ENCODE results near the gene OXT. TPM values are rescaled to one million over a fixed set of nuclear protein-coding genes. Genes with fewer than 3 reads are reported as not detected.
"Not testable (repeated sequence)": the region's sequence is repeated elsewhere in the genome, so short reads cannot be mapped to it uniquely, and the experiment has no call there.

Gene OXT
- total and polyA plus RNA-seq, 8 donors, result 0.38 TPM; not detected in 7

DNA sequence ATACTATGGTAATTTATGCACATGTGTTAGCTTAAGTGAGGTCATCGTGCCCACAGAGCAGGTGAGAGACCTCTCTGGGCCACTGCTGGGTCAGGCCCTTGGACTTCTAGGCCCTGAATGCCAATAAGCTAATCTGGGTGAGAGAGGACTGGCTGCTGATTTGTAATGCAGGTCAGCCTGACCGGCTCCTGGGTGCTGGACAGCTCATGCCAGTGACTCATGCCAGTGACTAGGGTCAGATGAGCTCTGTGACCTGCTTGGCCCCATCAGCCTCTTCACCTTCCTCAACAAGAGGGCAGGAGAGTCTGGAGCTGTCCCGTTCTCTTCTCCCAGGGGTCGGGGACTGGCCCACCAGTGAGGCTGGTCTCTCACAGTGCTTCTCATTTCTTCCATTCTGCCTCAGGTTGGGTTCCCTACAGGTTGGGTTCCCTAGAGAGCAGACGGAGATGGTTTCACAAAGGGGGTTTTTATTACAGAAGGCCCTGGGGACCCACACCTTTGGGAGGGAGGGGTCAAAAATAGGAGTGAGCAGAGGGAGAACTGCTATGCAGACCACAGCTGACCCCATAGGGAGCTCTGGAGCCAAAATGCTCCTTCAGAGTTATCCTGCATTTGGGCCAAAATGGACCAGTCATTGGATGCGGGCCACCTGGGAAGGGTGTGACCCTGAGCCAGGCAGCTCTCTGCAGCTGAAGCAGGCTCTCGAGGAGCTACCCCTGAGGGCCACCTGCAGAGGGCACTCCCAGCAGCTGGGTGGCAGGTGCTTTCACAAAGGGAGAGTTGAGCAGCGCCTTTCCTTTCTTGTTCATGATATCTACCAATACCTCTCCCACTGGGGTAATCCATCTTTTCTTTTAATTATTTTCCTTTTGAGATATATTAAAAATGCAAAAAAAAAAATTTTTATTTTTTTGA lies 2.2 kb upstream of the OXT start:
- ATAC-seq, result peak in 3 of 4 donors; percentile 34 to 56 (median 48)
- H3K36me3 ChIP-seq, result no peaks in the 10 kb centered on the region
- no peaks in the 10 kb centered on the region for H3K9me3 ChIP-seq
- WGBS, 2 donors, result 73 to 83% methylated on average over 8 of the region's 8 CpGs
- no peak for DNase-seq
- FAIRE-seq, result no peak
- intact Hi-C loops (cut with DNase I), result no loop called here
- H3K4me1 ChIP-seq, result no peaks in the 10 kb centered on the region
- no peak overlapping the region for H3K4me3 ChIP-seq
- H3K27ac ChIP-seq, result no peak overlapping the region
- H3K27me3 ChIP-seq, result no peaks in the 10 kb centered on the region
- TF ChIP-seq CTCF (IDR thresholded peaks at IDR 0.05), result no peak

DNA sequence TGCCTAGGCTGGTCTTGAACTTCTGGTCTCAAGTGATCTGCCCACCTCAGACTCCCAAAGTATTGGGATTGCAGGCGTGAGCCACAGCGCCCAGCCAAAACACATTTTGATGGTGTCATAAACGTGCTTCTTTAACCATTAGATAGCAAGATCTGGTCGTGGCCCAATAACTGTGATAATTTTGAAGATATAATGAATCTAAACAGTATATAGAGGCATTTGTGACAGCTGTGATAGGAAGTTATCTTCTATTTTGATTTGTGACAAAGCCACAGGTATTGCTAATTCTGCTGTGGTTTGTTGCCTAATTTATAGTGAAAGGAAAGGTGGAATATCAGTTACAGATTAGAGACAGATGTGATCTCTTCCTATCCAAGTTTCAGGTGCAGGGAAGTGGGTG lies 695 bp upstream of the OXT start:
- H3K4me3 ChIP-seq, result no peak overlapping the region
- no peak for ATAC-seq
- intact Hi-C loops (cut with DNase I), result no loop called here
- H3K4me1 ChIP-seq, result no peaks in the 10 kb centered on the region
- H3K36me3 ChIP-seq, result no peaks in the 10 kb centered on the region
- no peaks in the 10 kb centered on the region for H3K9me3 ChIP-seq
- no peak overlapping the region for H3K27ac ChIP-seq
- no peak for TF ChIP-seq CTCF (IDR thresholded peaks at IDR 0.05)
- no peak for DNase-seq
- no peak for FAIRE-seq
- 69 to 74% methylated on average over 4 of the region's 4 CpGs for WGBS, 2 donors
- no peaks in the 10 kb centered on the region for H3K27me3 ChIP-seq

- Histone ChIP-seq H3K36me3 (no peaks in the 10 kb centered on the region), H3K4me1 (no peaks in the 10 kb centered on the region), H3K9me3 (no peaks in the 10 kb centered on the region), H3K27ac (no peak overlapping the region), H3K4me3 (peak overlapping the region in 1 of 4 donors; percentile 56), H3K27me3 (no peaks in the 10 kb centered on the region)
- TF ChIP-seq CTCF (IDR thresholded peaks at IDR 0.05), result no peak
- FAIRE-seq (no peak), ATAC-seq (no peak), DNase-seq (no peak)
- intact Hi-C loops (cut with DNase I), result no loop called here
- WGBS, 2 donors, result 77% methylated on average over 16 of the region's 16 CpGs
These were observed 182 bp upstream of the OXT start for GRCh38 chr20:3071266-3071609.

DNA sequence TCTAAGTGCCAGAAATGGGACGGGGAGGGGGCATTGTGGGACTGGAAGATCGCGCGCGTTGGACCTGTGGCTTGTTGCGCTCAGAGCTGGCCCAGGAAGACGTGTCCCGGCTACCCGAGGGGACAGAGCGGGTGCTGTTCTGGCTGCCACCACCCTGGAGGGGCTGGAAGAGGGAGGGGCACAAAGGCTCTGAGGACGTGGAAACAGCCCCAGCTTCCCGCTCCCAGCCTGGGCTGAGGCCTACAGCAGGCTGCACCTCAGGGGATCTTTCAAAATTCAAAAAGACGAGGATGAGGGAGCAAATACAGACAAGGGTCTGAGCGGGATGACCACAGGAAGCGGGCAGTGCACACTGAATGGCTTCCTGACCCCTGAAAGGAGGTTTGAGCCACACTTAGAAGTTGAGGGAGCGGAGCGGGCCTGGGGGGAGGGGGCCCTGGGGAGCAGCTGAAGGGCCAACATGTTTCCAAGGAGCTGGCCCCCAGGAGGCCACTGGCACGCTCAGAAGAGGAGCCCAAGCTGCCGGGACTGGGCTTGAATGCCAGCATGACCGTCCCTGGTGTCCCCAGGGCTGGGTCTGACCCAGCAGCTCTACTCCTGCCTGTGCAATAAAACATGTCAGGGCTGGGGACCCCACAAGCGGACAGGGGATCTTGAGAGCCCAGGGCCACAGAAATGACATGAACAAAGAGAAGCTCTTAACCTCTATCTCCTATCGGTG lies 1.3 kb downstream of the OXT start:
- WGBS, 2 donors, result 76 to 81% methylated on average over 22 of the region's 22 CpGs
- Histone ChIP-seq H3K27ac (no peak overlapping the region), H3K4me3 (peak overlapping the region in 2 of 4 donors; percentile 39 to 56), H3K9me3 (no peaks in the 10 kb centered on the region), H3K27me3 (no peaks in the 10 kb centered on the region), H3K4me1 (no peaks in the 10 kb centered on the region), H3K36me3 (no peaks in the 10 kb centered on the region)
- intact Hi-C loops (cut with DNase I), result no loop called here
- no peak for TF ChIP-seq CTCF (IDR thresholded peaks at IDR 0.05)
- ATAC-seq (no peak), FAIRE-seq (no peak), DNase-seq (no peak)

DNA sequence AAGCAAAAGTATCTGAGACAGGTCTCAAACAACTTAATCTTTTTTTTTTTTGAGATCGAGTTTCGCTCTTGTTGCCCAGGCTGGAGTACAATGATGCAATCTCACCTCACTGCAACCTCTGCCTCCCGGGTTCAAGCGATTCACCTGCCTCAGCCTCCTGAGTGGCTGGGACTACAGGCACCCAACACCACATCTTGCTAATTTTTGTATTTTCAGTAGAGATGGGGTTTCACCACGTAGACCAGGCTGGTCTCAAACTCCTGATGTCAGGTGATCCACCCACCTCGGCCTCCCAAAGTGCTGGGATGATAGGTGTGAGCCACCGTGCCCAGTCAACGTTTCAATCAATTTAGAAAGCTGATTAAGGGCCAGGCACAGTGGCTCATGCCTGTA lies 1.8 kb downstream of the OXT start:
- WGBS, 2 donors, result 83 to 86% methylated on average over 8 of the region's 8 CpGs
- H3K9me3 ChIP-seq; ATAC-seq; DNase-seq; H3K4me3 ChIP-seq; H3K4me1 ChIP-seq; H3K36me3 ChIP-seq; H3K27me3 ChIP-seq; H3K27ac ChIP-seq; intact Hi-C loops (cut with DNase I); FAIRE-seq: not testable (repeated sequence)

Measured in pancreas (tissue), 10 donors.